Thyroid gland (tissue), 4 donors: ENCODE data around the gene IFT27.

Experiments used
- CTCF ChIP-seq, 6 experiments: fragments of 200-600 bp in 3 of 6; fragments of 450-650 bp in 3 of 6; sonication (generic) in 3 of 6; IDR thresholded peaks; one replicate each; pipeline ENCODE4 v1.5.1; 2016 to 2019; ENCODE audit warnings: antibody characterized with exemption in 6 of 6, mild to moderate bottlenecking in 2 of 6, inconsistent platforms in 1 of 6, moderate library complexity in 1 of 6
- POLR2A ChIP-seq, 2 donors: fragments of 450-650 bp; IDR thresholded peaks; one replicate each; pipeline ENCODE4 v1.6.1; 2017; ENCODE audit warnings: antibody characterized with exemption in 2 of 2, mild to moderate bottlenecking in 2 of 2, moderate library complexity in 1 of 2

- TF ChIP-seq POLR2A (IDR thresholded peaks at IDR 0.05) (no peak), CTCF (IDR thresholded peaks at IDR 0.05) (no peak)
Observed at GRCh38 chr22:36807627-36808026, 31.7 kb upstream of the IFT27 start.
